SK-N-SH treated with all-trans-retinoic acid at 6 μM for 48 hours (cell line): ENCODE results near the gene ODC1.
A peak's percentile ranks its signal among the peaks of the same experiment; 100 is the strongest.

Source experiments
- ATAC-seq: fragments of 200-7000 bp; cut with Tn5 transposase; 3 replicates; pipeline ENCODE4 v1.9.1; 2020; ENCODE audit warnings: mild to moderate bottlenecking, moderate library complexity
- ARNTL ChIP-seq: fragments of 450-650 bp; formaldehyde crosslinking; IDR thresholded peaks from 2 replicates; pipeline ENCODE4 v1.5.0; 2020; ENCODE audit warnings: low read depth, mild to moderate bottlenecking, moderate library complexity, borderline replicate concordance
- BACH2 ChIP-seq: fragments of 250-450 bp; sonication (Bioruptor Pico); IDR thresholded peaks from 2 replicates; pipeline ENCODE4 v1.9.0; 2021; ENCODE audit warnings: mild to moderate bottlenecking, borderline replicate concordance
- CSDC2 ChIP-seq: fragments of 250-450 bp; sonication (Bioruptor Pico); IDR thresholded peaks from 2 replicates; pipeline ENCODE4 v1.5.0; 2020; ENCODE audit warnings: mild to moderate bottlenecking, moderate library complexity
- ESRRG ChIP-seq: fragments of 250-450 bp; sonication (Bioruptor Pico); IDR thresholded peaks from 2 replicates; pipeline ENCODE4 v1.6.1; 2021; ENCODE audit warnings: mild to moderate bottlenecking
- GLIS3 ChIP-seq: fragments of 250-450 bp; sonication (Bioruptor Pico); IDR thresholded peaks from 2 replicates; pipeline ENCODE4 v1.5.0; 2020; ENCODE audit warnings: mild to moderate bottlenecking, moderate library complexity
- ISL1 ChIP-seq: fragments of 250-450 bp; sonication (Bioruptor Pico); IDR thresholded peaks from 2 replicates; pipeline ENCODE4 v2.1.2; 2022; ENCODE audit warnings: mild to moderate bottlenecking, moderate library complexity
- OSR1 ChIP-seq: fragments of 250-450 bp; sonication (Bioruptor Pico); IDR thresholded peaks from 2 replicates; pipeline ENCODE4 v1.8.0; 2022; ENCODE audit warnings: moderate library complexity, mild to moderate bottlenecking, inconsistent platforms
- PPARA ChIP-seq: fragments of 250-450 bp; sonication (Bioruptor Pico); IDR thresholded peaks from 2 replicates; pipeline ENCODE4 v1.5.0; 2020; ENCODE audit warnings: mild to moderate bottlenecking, borderline replicate concordance
- RARB ChIP-seq: fragments of 250-450 bp; sonication (Bioruptor Pico); IDR thresholded peaks from 2 replicates; pipeline ENCODE4 v1.8.0; 2021; ENCODE audit warnings: mild to moderate bottlenecking, moderate library complexity
- SNAI2 ChIP-seq: fragments of 250-450 bp; sonication (Bioruptor Pico); IDR thresholded peaks from 2 replicates; pipeline ENCODE4 v1.5.0; 2020; ENCODE audit warnings: mild to moderate bottlenecking, moderate library complexity
- TCF4 ChIP-seq: fragments of 250-450 bp; sonication (Bioruptor Pico); IDR thresholded peaks from 2 replicates; pipeline ENCODE4 v1.8.0; 2021; ENCODE audit warnings: mild to moderate bottlenecking, moderate library complexity, borderline replicate concordance
- TOX ChIP-seq: fragments of 250-450 bp; sonication (Bioruptor Pico); IDR thresholded peaks from 2 replicates; pipeline ENCODE4 v1.8.0; 2021; ENCODE audit warnings: mild to moderate bottlenecking, moderate library complexity, borderline replicate concordance
- ZC3H10 ChIP-seq: fragments of 250-450 bp; sonication (Bioruptor Pico); IDR thresholded peaks from 2 replicates; pipeline ENCODE4 v1.5.1; 2021; ENCODE audit warnings: mild to moderate bottlenecking, moderate library complexity
- ZFP3 ChIP-seq: fragments of 250-450 bp; sonication (Bioruptor Pico); IDR thresholded peaks from 2 replicates; pipeline ENCODE4 v1.5.0; 2020; ENCODE audit warnings: mild to moderate bottlenecking, moderate library complexity
- ZFP30 ChIP-seq: fragments of 450-650 bp; formaldehyde crosslinking; IDR thresholded peaks from 2 replicates; pipeline ENCODE4 v1.5.0; 2022; ENCODE audit warnings: mild to moderate bottlenecking, moderate library complexity
- ZNF565 ChIP-seq: fragments of 450-650 bp; formaldehyde crosslinking; conservative IDR thresholded peaks from 2 replicates; pipeline ENCODE4 v1.5.0; 2020; ENCODE audit warnings: low read depth, mild to moderate bottlenecking, moderate library complexity
- ZNF70 ChIP-seq: fragments of 450-650 bp; formaldehyde crosslinking; IDR thresholded peaks from 2 replicates; pipeline ENCODE4 v1.5.0; 2020; ENCODE audit warnings: mild to moderate bottlenecking, moderate library complexity
- ZNF8 ChIP-seq: fragments of 450-650 bp; formaldehyde crosslinking; IDR thresholded peaks from 2 replicates; pipeline ENCODE4 v1.5.0; 2020; ENCODE audit warnings: mild to moderate bottlenecking, moderate library complexity
- TF ChIP-seq, protein P1 (sequence below): fragments of 250-450 bp; sonication (Bioruptor Pico); IDR thresholded peaks from 2 replicates; pipeline ENCODE4 v1.8.0; 2020; ENCODE audit warnings: mild to moderate bottlenecking, moderate library complexity, borderline replicate concordance
- TF ChIP-seq, protein P2 (sequence below): fragments of 250-450 bp; sonication (Bioruptor Pico); IDR thresholded peaks from 2 replicates; pipeline ENCODE4 v1.8.0; 2021; ENCODE audit warnings: low read depth, mild to moderate bottlenecking, moderate library complexity, borderline replicate concordance
- TF ChIP-seq, protein P3 (sequence below): fragments of 250-450 bp; sonication (Bioruptor Pico); IDR thresholded peaks from 2 replicates; pipeline ENCODE4 v1.5.1; 2021; ENCODE audit warnings: mild to moderate bottlenecking, moderate library complexity
- TF ChIP-seq, protein P4 (sequence below): fragments of 250-450 bp; sonication (Bioruptor Pico); IDR thresholded peaks from 2 replicates; pipeline ENCODE4 v1.5.0; 2020; ENCODE audit warnings: mild to moderate bottlenecking, moderate library complexity
- TF ChIP-seq, protein P5 (sequence below): fragments of 250-450 bp; sonication (Bioruptor Pico); IDR thresholded peaks from 2 replicates; pipeline ENCODE4 v1.5.1; 2020; ENCODE audit warnings: low read depth, mild to moderate bottlenecking, moderate library complexity

ODC1 gene

DNA sequence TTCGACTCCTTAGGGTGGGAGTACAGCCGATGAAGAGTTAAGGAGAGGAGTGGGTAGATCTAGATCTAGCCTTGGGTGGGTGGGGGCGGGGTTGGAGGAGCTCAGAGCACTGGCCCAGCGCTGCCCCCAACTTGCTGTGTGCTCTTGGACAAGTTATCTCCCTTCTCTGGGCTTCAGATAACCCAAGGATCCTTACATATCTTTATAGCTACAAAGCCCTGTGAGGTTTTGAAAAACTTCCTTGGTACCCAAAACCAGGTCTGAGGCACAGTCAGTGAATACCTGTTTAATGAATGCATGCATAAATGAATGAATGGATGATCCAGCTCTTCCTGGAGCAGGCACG is 1.3 kb upstream of the ODC1 start (continued):
- TF ChIP-seq, protein P1, sequence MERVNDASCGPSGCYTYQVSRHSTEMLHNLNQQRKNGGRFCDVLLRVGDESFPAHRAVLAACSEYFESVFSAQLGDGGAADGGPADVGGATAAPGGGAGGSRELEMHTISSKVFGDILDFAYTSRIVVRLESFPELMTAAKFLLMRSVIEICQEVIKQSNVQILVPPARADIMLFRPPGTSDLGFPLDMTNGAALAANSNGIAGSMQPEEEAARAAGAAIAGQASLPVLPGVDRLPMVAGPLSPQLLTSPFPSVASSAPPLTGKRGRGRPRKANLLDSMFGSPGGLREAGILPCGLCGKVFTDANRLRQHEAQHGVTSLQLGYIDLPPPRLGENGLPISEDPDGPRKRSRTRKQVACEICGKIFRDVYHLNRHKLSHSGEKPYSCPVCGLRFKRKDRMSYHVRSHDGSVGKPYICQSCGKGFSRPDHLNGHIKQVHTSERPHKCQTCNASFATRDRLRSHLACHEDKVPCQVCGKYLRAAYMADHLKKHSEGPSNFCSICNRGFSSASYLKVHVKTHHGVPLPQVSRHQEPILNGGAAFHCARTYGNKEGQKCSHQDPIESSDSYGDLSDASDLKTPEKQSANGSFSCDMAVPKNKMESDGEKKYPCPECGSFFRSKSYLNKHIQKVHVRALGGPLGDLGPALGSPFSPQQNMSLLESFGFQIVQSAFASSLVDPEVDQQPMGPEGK = no peak
- no peak for TF ChIP-seq ZNF70 (CRISPR knock-in tag)

DNA sequence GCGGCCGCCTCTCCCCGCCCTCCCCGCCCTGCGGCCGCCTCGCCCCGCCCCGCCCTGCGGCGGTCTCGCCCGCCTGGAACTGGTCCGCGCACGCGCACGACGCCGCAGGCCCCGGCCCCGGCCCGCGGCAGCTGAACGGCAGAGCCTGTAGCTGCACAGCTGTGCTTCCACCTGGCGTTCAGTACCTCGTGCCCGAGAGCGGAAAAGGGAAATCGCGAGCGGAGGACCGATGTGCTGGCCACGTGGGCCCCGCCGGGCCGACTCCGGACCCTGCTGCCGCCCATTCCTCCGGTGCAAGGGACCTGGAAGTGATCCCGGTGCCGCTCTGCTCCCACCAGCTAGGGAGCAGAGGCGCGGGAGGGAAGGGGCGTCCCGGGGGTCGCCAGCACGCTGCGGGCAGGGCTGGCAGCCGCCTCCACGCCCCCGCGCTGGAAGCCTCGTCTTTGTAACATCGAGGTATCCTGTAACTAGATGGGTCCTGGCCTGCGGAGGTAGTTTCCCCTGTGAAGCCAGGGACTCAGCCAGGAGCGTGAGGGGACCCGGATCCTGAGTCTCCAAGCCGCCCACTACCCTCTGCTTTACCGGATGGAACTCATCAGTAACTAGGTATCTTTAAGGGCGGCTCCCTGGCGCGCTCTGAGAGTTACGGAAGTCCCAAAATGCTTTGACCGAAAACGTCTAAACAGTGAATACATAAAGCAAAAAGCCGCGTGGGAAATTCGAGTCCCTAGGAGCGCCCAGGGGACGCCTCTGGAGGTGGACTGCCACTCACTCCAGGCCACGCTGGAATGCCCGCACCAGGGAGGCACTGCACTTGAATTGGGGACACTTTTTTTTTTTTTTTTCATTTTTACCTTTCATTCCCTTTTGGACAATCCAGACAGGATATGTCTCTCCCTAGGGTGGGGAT is 704 bp upstream of the ODC1 start:
- TF ChIP-seq ZNF565 (CRISPR knock-in tag) = no peak
- TF ChIP-seq ZC3H10 (CRISPR knock-in tag) = no peak
- TF ChIP-seq, protein P2, sequence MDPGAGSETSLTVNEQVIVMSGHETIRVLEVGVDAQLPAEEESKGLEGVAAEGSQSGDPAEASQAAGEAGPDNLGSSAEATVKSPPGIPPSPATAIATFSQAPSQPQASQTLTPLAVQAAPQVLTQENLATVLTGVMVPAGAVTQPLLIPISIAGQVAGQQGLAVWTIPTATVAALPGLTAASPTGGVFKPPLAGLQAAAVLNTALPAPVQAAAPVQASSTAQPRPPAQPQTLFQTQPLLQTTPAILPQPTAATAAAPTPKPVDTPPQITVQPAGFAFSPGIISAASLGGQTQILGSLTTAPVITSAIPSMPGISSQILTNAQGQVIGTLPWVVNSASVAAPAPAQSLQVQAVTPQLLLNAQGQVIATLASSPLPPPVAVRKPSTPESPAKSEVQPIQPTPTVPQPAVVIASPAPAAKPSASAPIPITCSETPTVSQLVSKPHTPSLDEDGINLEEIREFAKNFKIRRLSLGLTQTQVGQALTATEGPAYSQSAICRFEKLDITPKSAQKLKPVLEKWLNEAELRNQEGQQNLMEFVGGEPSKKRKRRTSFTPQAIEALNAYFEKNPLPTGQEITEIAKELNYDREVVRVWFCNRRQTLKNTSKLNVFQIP = no peak
- peak; percentile 28; the same call in 1 of the 2 replicates for TF ChIP-seq PPARA (CRISPR knock-in tag)
- TF ChIP-seq ISL1 = 0 out of 2 replicates have a peak, but pooled peaks have one; percentile 9
- no peak for TF ChIP-seq RARB (CRISPR knock-in tag)
- TF ChIP-seq BACH2 (CRISPR knock-in tag) = no peak
- no peak for TF ChIP-seq SNAI2
- TF ChIP-seq, protein P1 = no peak
- TF ChIP-seq TCF4 (CRISPR knock-in tag) = no peak
- TF ChIP-seq ARNTL (CRISPR knock-in tag) = no peak
- peak; percentile 39; the same call in 1 of the 2 replicates for TF ChIP-seq ZFP3 (CRISPR knock-in tag)
- no peak for TF ChIP-seq ESRRG (CRISPR knock-in tag)
- TF ChIP-seq ZFP30 = peak; percentile 31; the same call in 1 of the 2 replicates
- no peak for TF ChIP-seq TOX (CRISPR knock-in tag)
- TF ChIP-seq, protein P3, sequence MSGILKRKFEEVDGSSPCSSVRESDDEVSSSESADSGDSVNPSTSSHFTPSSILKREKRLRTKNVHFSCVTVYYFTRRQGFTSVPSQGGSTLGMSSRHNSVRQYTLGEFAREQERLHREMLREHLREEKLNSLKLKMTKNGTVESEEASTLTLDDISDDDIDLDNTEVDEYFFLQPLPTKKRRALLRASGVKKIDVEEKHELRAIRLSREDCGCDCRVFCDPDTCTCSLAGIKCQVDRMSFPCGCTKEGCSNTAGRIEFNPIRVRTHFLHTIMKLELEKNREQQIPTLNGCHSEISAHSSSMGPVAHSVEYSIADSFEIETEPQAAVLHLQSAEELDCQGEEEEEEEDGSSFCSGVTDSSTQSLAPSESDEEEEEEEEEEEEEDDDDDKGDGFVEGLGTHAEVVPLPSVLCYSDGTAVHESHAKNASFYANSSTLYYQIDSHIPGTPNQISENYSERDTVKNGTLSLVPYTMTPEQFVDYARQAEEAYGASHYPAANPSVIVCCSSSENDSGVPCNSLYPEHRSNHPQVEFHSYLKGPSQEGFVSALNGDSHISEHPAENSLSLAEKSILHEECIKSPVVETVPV (CRISPR knock-in tag) = no peak
- peak; percentile 32; the same call in 1 of the 2 replicates for TF ChIP-seq ZNF8
- TF ChIP-seq OSR1 (CRISPR knock-in tag) = no peak
- TF ChIP-seq, protein P4, sequence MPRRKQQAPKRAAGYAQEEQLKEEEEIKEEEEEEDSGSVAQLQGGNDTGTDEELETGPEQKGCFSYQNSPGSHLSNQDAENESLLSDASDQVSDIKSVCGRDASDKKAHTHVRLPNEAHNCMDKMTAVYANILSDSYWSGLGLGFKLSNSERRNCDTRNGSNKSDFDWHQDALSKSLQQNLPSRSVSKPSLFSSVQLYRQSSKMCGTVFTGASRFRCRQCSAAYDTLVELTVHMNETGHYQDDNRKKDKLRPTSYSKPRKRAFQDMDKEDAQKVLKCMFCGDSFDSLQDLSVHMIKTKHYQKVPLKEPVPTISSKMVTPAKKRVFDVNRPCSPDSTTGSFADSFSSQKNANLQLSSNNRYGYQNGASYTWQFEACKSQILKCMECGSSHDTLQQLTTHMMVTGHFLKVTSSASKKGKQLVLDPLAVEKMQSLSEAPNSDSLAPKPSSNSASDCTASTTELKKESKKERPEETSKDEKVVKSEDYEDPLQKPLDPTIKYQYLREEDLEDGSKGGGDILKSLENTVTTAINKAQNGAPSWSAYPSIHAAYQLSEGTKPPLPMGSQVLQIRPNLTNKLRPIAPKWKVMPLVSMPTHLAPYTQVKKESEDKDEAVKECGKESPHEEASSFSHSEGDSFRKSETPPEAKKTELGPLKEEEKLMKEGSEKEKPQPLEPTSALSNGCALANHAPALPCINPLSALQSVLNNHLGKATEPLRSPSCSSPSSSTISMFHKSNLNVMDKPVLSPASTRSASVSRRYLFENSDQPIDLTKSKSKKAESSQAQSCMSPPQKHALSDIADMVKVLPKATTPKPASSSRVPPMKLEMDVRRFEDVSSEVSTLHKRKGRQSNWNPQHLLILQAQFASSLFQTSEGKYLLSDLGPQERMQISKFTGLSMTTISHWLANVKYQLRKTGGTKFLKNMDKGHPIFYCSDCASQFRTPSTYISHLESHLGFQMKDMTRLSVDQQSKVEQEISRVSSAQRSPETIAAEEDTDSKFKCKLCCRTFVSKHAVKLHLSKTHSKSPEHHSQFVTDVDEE (CRISPR knock-in tag) = no peak; the same call in 1 of the 2 replicates
- TF ChIP-seq GLIS3 = peak; percentile 66; the same call in 1 of the 2 replicates
- peak; percentile 77 for TF ChIP-seq CSDC2 (CRISPR knock-in tag)
- TF ChIP-seq ZNF70 (CRISPR knock-in tag) = peak; percentile 53; the same call in 1 of the 2 replicates
- TF ChIP-seq, protein P5, sequence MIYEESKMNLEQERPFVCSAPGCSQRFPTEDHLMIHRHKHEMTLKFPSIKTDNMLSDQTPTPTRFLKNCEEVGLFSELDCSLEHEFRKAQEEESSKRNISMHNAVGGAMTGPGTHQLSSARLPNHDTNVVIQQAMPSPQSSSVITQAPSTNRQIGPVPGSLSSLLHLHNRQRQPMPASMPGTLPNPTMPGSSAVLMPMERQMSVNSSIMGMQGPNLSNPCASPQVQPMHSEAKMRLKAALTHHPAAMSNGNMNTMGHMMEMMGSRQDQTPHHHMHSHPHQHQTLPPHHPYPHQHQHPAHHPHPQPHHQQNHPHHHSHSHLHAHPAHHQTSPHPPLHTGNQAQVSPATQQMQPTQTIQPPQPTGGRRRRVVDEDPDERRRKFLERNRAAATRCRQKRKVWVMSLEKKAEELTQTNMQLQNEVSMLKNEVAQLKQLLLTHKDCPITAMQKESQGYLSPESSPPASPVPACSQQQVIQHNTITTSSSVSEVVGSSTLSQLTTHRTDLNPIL (CRISPR knock-in tag) = no peak
- peak; percentile 62 for ATAC-seq
